Transverse colon (tissue), 4 donors: ENCODE measurements around the gene MTMR3. TPM values are rescaled to one million over a fixed set of nuclear protein-coding genes. Genes with fewer than 3 reads are reported as not detected.

ENCODE experiments used
- DNase-seq: peaks from one replicate; pipeline ENCODE4 v3.0.0-alpha.2; 2019
- H3K27ac ChIP-seq, 4 donors: fragments of 200-600 bp; sonication (generic); 2 replicates each; pipeline ENCODE4 v1.5.1; 2016 to 2018; ENCODE audit warnings: inconsistent platforms in 4 of 4
- H3K27me3 ChIP-seq: fragments of 200-600 bp; sonication (generic); 2 replicates; pipeline ENCODE4 v1.5.1; 2017; ENCODE audit warnings: inconsistent platforms
- H3K36me3 ChIP-seq, 4 donors: fragments of 200-600 bp; sonication (generic); 2 replicates each; pipeline ENCODE4 v1.5.1; 2017 to 2019; ENCODE audit warnings: inconsistent platforms in 4 of 4
- H3K4me1 ChIP-seq, 4 donors: fragments of 200-600 bp; sonication (generic); 2 replicates each; pipeline ENCODE4 v1.5.1; 2017 to 2020; ENCODE audit warnings: inconsistent platforms in 4 of 4
- H3K4me3 ChIP-seq, 4 donors: fragments of 200-600 bp; sonication (generic); 1 replicate in 1 of 4; 2 replicates in 3 of 4; pipeline versions ENCODE4 v1.5.1 to v1.6.1; 2017 to 2019; ENCODE audit warnings: inconsistent platforms in 4 of 4
- H3K9me3 ChIP-seq, 2 donors: fragments of 200-600 bp; sonication (generic); 2 replicates each; pipeline ENCODE4 v1.5.1; 2017 to 2019; ENCODE audit warnings: inconsistent platforms in 2 of 2
- EP300 ChIP-seq: sonication (generic); formaldehyde crosslinking; IDR thresholded peaks from one replicate; pipeline ENCODE4 v1.6.1; 2017; ENCODE audit warnings: antibody characterized with exemption, low read depth
- POLR2A ChIP-seq: fragments of 450-650 bp; IDR thresholded peaks from one replicate; pipeline ENCODE4 v1.6.1; 2016; ENCODE audit warnings: antibody characterized with exemption, mild to moderate bottlenecking, moderate library complexity
- POLR2AphosphoS5 ChIP-seq, 3 donors: sonication (generic); formaldehyde crosslinking; IDR thresholded peaks; one replicate each; pipeline ENCODE4 v1.6.1; 2016; ENCODE audit warnings: antibody characterized with exemption in 3 of 3
- WGBS, 2 donors: methylation state at CpG; one replicate each; pipeline ENCODE4 v1.1.5; 2018; ENCODE audit warnings: low coverage in 1 of 2; 5-methylcytosine and 5-hydroxymethylcytosine counted together
- in situ Hi-C, 4 donors: fragments of 200-750 bp; cut with MboI; loops; one replicate each; pipeline versions ENCODE4 v1.15.0 to v1.15.1; 2017; ENCODE audit warnings: low sequenced_read_pairs in 3 of 4, low pct_ligation_motif_present in 1 of 4, low pct_unique_long_range_greater_than_20kb in 1 of 4
- intact Hi-C: fragments of 100-400 bp; cut with DNase I; formaldehyde crosslinking; loops from one replicate; pipeline ENCODE4 v1.15.1; 2023; ENCODE audit warnings: low total_unique reads
- total RNA-seq, 4 donors: library from RNA; depleted of rRNA; stranded (reverse); fragments of >200 nt; gene quantifications; one replicate each; pipeline ENCODE4 v1.1.0, GENCODE V29; 2016
- TF ChIP-seq, protein P1 (sequence below), 5 experiments: fragments of 200-600 bp in 3 of 5; fragments of 450-650 bp in 2 of 5; sonication (generic) in 3 of 5; IDR thresholded peaks; 1 replicate in 2 of 5; 2 replicates in 3 of 5; pipeline ENCODE4 v1.5.1; 2016 to 2017; ENCODE audit warnings: antibody characterized with exemption in 5 of 5, inconsistent platforms in 3 of 5, mild to moderate bottlenecking in 2 of 5, moderate library complexity in 1 of 5

MTMR3 gene
- total RNA-seq, 4 donors from 2014 or later: 52.5 to 92.7 (median 70.2) TPM

DNA sequence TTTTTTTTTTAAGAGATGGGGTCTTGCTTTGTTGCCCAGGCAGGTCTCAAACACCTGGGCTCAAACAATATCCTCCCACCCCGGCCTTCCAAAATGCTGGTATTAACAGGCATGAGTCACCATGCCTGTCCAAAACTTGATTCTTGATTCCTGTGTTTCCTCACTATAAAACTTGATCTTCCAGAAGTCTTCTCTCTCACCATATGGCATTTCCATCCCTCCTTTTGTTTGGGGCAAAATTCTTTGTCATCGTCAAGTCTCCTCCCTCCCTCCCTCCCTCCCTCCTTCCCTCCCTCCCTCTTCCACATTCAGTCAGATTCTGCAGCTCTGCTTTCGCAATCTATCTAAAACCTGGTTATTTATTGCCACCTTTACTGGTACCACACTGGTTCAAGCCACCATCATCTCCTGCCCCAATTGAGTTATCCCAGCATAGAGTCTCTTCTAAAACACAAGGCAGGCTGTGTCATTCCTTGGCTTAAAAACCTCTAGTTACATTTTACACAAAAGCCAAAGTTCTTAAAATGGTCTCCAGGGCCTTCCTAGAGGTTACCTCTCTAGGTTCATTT, 132.3 kb downstream of the MTMR3 start:
- no peak overlapping the region for H3K27ac ChIP-seq
- in situ Hi-C loops (loop anchor here (25.0 kb wide), 3 partner anchors 178 to 378 kb away; partner anchors contain the start of gene ASCC2 (in 2 of the 4)), intact Hi-C loops (no loop called here)
- H3K4me1 ChIP-seq: no peaks in the 10 kb centered on the region
- H3K9me3 ChIP-seq: no peaks in the 10 kb centered on the region
- 94% methylated on average over 3 of the region's 3 CpGs; no CpG with 5 or more reads in 1 of the 2 donors for WGBS, 2 donors
- TF ChIP-seq POLR2A (no peak), EP300 (no peak), POLR2AphosphoS5 (IDR thresholded peaks at IDR 0.05) (no peak)
- TF ChIP-seq, protein P1, sequence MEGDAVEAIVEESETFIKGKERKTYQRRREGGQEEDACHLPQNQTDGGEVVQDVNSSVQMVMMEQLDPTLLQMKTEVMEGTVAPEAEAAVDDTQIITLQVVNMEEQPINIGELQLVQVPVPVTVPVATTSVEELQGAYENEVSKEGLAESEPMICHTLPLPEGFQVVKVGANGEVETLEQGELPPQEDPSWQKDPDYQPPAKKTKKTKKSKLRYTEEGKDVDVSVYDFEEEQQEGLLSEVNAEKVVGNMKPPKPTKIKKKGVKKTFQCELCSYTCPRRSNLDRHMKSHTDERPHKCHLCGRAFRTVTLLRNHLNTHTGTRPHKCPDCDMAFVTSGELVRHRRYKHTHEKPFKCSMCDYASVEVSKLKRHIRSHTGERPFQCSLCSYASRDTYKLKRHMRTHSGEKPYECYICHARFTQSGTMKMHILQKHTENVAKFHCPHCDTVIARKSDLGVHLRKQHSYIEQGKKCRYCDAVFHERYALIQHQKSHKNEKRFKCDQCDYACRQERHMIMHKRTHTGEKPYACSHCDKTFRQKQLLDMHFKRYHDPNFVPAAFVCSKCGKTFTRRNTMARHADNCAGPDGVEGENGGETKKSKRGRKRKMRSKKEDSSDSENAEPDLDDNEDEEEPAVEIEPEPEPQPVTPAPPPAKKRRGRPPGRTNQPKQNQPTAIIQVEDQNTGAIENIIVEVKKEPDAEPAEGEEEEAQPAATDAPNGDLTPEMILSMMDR (IDR thresholded peaks at IDR 0.05): no peak
- DNase-seq: no peak
- H3K27me3 ChIP-seq: no peaks in the 10 kb centered on the region
- H3K36me3 ChIP-seq: peaks cover 0 to 49% (median 16%) of the 10 kb centered on the region in 4 donors
- no peak overlapping the region for H3K4me3 ChIP-seq

DNA sequence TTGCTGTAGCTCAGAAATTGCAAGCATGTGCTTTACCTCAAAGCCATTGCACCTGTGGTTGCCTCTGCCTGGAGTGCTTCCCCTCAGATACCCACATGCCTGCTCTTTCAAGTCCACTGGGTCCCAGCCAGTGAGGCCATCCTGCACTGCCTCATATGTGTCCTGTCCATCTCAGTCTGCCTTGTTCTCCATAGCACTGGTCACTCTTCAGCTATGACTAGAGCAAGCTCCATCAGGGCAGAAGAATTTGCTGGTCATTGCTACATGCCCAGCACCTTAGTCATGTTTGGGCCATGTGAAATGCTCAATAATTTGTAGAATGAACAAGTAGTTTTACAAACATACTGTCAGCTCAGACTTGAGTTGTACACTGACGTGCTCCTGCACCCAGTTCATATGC, 132.9 kb downstream of the MTMR3 start:
- WGBS, 2 donors: 100% methylated on average over 1 of the region's 1 CpG; no CpG with 5 or more reads in 1 of the 2 donors
- H3K27ac ChIP-seq: no peak overlapping the region
- TF ChIP-seq, protein P1 (IDR thresholded peaks at IDR 0.05): no peak
- no peak for TF ChIP-seq EP300
- TF ChIP-seq POLR2AphosphoS5 (IDR thresholded peaks at IDR 0.05): no peak
- no peak for TF ChIP-seq POLR2A
- H3K36me3 ChIP-seq: peaks cover 0 to 50% (median 16%) of the 10 kb centered on the region in 4 donors
- no peaks in the 10 kb centered on the region for H3K27me3 ChIP-seq
- H3K4me1 ChIP-seq: no peaks in the 10 kb centered on the region
- H3K4me3 ChIP-seq: no peak overlapping the region
- DNase-seq: no peak
- no peaks in the 10 kb centered on the region for H3K9me3 ChIP-seq
- intact Hi-C loops: no loop called here
- in situ Hi-C loops: loop anchor here (25.0 kb wide), 3 partner anchors 179 to 379 kb away; partner anchors contain the start of gene ASCC2 (in 2 of the 4)

DNA sequence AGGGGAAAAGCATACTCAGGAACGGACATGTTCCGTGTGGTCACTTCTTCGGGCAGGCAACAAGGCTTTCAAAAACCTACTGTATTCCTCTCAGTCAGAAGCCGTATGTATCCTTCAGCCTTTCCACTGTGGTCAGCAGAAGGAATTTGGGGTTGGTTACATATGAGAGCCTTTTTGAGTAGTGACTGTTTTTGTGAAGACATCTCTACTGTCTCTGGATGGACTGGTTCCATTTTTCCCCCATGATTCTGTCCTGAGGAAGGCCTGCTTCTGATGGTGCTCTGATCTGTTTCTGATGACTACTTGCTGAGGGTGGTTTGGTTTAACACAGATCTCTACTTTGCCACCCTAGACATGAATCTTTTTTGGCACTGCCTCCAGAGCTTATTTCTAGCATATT, 133.6 kb downstream of the MTMR3 start:
- no peaks in the 10 kb centered on the region for H3K9me3 ChIP-seq
- in situ Hi-C loops: loop anchor here (25.0 kb wide), 3 partner anchors 179 to 379 kb away; partner anchors contain the start of gene ASCC2 (in 2 of the 4)
- no peak overlapping the region for H3K27ac ChIP-seq
- H3K4me3 ChIP-seq: no peak overlapping the region
- peaks cover 0 to 54% (median 18%) of the 10 kb centered on the region in 4 donors for H3K36me3 ChIP-seq
- intact Hi-C loops: no loop called here
- DNase-seq: no peak
- no peaks in the 10 kb centered on the region for H3K4me1 ChIP-seq
- TF ChIP-seq POLR2AphosphoS5 (IDR thresholded peaks at IDR 0.05): no peak
- TF ChIP-seq, protein P1 (IDR thresholded peaks at IDR 0.05): no peak
- 100% methylated on average over 4 of the region's 4 CpGs; no CpG with 5 or more reads in 1 of the 2 donors for WGBS, 2 donors
- H3K27me3 ChIP-seq: no peaks in the 10 kb centered on the region

DNA sequence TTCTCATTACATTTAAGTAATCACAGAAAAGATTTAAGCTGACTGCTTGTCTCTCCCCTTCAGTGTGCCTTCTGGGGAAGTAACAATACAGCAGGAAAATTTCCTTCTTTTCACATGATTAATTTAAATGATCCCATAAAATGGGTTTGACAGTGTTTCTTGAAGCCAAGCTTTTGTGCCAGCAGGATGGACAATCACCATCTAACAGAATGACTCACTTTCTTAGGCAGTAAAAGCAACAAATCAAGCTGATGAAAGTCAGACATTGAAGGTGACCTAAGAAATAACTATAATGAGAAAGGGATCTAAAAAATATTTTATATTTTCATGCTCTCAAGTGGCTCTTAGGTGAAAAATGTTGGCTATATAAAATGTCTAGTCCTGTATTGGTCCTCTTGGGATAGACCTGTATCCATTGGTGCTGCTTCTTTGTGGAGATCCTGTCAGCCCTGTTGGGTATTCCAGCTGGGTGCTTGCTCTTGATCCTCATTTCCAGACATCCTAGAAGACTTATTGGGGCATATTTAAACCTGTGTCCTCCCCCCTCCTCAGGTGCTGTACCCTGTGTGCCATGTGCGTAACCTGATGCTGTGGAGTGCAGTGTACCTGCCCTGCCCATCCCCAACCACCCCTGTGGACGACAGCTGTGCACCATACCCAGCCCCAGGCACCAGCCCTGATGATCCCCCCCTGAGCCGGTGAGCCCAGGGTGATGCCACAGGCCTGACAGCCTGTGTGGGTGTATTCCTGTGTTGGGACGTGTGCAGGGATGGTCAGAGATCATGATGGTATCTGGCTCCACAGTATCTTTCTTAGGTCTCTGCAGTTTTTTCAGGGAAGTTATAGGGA, 134.6 kb downstream of the MTMR3 start:
- WGBS, 2 donors: 86% methylated on average over 4 of the region's 4 CpGs; no CpG with 5 or more reads in 1 of the 2 donors
- TF ChIP-seq POLR2AphosphoS5 (IDR thresholded peaks at IDR 0.05) (no peak), EP300 (no peak), POLR2A (no peak)
- TF ChIP-seq, protein P1 (IDR thresholded peaks at IDR 0.05): no peak

More for the DNA sequence above, 134.6 kb downstream of the MTMR3 start:
- H3K36me3 ChIP-seq: peaks cover 0 to 55% (median 21%) of the 10 kb centered on the region in 4 donors
- no peak for DNase-seq
- H3K4me1 ChIP-seq: no peaks in the 10 kb centered on the region
- in situ Hi-C loops: loop anchor here (25.0 kb wide), 3 partner anchors 180 to 380 kb away; partner anchors contain the start of gene ASCC2 (in 2 of the 4)
- no peaks in the 10 kb centered on the region for H3K27me3 ChIP-seq
- intact Hi-C loops: no loop called here
- no peaks in the 10 kb centered on the region for H3K9me3 ChIP-seq
- H3K27ac ChIP-seq: no peak overlapping the region
- no peak overlapping the region for H3K4me3 ChIP-seq
